ENCODE results near the gene SFRP2.

Gene SFRP2

GRCh38 chr4:153777421-153777820, 11.5 kb downstream of the SFRP2 start:
- Histone ChIP-seq H3K9me3 (ENCODE audit: control insufficient read depth, low read length) (no peaks in the 10 kb centered on the region), H3K36me3 (ENCODE audit: control insufficient read depth, insufficient read depth, low read length) (no peaks in the 10 kb centered on the region), H3K4me3 (ENCODE audit: insufficient read depth, low read depth, low read length, poor library complexity, severe bottlenecking) (no peak overlapping the region), H3K27ac (ENCODE audit: insufficient read depth, low read length, poor library complexity, severe bottlenecking) (no peak overlapping the region), H3K4me1 (ENCODE audit: control insufficient read depth, insufficient read depth, low read length, poor library complexity, severe bottlenecking) (no peaks in the 10 kb centered on the region), H3K27me3 (replicated peaks; ENCODE audit: control insufficient read depth, insufficient read depth, low read length, poor library complexity, severe bottlenecking) (no peaks in the 10 kb centered on the region)
- no peak for DNase-seq

GRCh38 chr4:153776601-153777000, 12.3 kb downstream of the SFRP2 start:
- H3K27ac ChIP-seq (ENCODE audit: insufficient read depth, low read length, poor library complexity, severe bottlenecking), result no peak overlapping the region
- no peak for DNase-seq
- no peaks in the 10 kb centered on the region for H3K4me1 ChIP-seq (ENCODE audit: control insufficient read depth, insufficient read depth, low read length, poor library complexity, severe bottlenecking)
- H3K27me3 ChIP-seq (replicated peaks; ENCODE audit: control insufficient read depth, insufficient read depth, low read length, poor library complexity, severe bottlenecking), result no peaks in the 10 kb centered on the region
- H3K9me3 ChIP-seq (ENCODE audit: control insufficient read depth, low read length), result no peaks in the 10 kb centered on the region
- no peaks in the 10 kb centered on the region for H3K36me3 ChIP-seq (ENCODE audit: control insufficient read depth, insufficient read depth, low read length)
- H3K4me3 ChIP-seq (ENCODE audit: insufficient read depth, low read depth, low read length, poor library complexity, severe bottlenecking), result no peak overlapping the region

DNA sequence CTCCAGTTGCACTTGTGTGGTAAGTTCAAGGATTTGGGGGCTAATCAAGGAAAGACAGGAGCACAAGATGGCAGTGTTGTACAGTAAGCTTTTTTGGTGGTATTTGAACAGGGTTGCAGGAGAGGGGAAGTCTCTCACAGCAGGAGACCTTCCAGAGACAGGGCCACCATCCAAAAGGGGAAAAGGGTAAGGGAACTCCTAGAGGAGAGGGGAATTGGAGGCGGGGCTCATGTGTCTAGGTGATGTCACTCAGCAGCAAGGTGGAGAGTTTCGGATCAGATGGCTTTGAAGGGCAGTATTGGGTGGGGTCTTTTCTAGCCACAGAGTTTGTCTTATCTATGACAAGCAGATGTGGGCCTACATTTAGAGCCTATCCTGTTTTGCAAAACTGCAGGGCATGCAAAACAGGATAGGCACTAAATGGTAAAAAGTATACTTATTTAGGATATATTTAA, 15.6 kb downstream of the SFRP2 start:
- DNase-seq, result no peak
- H3K27me3 ChIP-seq (replicated peaks; ENCODE audit: control insufficient read depth, insufficient read depth, low read length, poor library complexity, severe bottlenecking), result no peaks in the 10 kb centered on the region
- H3K27ac ChIP-seq (ENCODE audit: insufficient read depth, low read length, poor library complexity, severe bottlenecking), result no peak overlapping the region
- H3K4me1 ChIP-seq (ENCODE audit: control insufficient read depth, insufficient read depth, low read length, poor library complexity, severe bottlenecking), result no peaks in the 10 kb centered on the region
- no peak overlapping the region for H3K4me3 ChIP-seq (ENCODE audit: insufficient read depth, low read depth, low read length, poor library complexity, severe bottlenecking)
- H3K9me3 ChIP-seq (ENCODE audit: control insufficient read depth, low read length), result no peaks in the 10 kb centered on the region
- H3K36me3 ChIP-seq (ENCODE audit: control insufficient read depth, insufficient read depth, low read length), result no peaks in the 10 kb centered on the region

DNA sequence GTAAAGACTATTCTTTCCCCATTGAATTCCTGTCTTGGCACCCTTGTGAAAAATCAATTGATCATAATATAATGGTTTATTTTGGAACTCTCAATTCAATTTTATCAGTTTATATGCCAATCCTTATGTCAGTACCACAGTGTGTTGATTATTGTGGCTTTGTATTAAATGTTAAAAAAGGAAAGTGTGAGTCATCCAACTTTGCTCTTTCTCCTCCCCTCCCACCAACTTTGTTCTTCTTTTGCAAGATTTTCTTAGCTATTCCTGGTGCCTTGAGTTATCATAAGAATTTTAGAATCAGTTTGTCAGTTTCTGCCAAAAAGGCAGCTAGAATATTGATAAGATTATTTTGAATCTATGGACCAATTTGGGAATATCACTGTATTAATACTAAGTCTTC, 17.8 kb downstream of the SFRP2 start:
- DNase-seq, result no peak
- no peak overlapping the region for H3K27ac ChIP-seq (ENCODE audit: insufficient read depth, low read length, poor library complexity, severe bottlenecking)
- no peaks in the 10 kb centered on the region for H3K36me3 ChIP-seq (ENCODE audit: control insufficient read depth, insufficient read depth, low read length)
- no peaks in the 10 kb centered on the region for H3K4me1 ChIP-seq (ENCODE audit: control insufficient read depth, insufficient read depth, low read length, poor library complexity, severe bottlenecking)
- H3K4me3 ChIP-seq (ENCODE audit: insufficient read depth, low read depth, low read length, poor library complexity, severe bottlenecking), result no peak overlapping the region
- H3K27me3 ChIP-seq (replicated peaks; ENCODE audit: control insufficient read depth, insufficient read depth, low read length, poor library complexity, severe bottlenecking), result no peaks in the 10 kb centered on the region
- H3K9me3 ChIP-seq (ENCODE audit: control insufficient read depth, low read length), result no peaks in the 10 kb centered on the region

GRCh38 chr4:153766758-153767157, 22.1 kb downstream of the SFRP2 start:
- no peaks in the 10 kb centered on the region for H3K27me3 ChIP-seq (replicated peaks; ENCODE audit: control insufficient read depth, insufficient read depth, low read length, poor library complexity, severe bottlenecking)
- no peak overlapping the region for H3K27ac ChIP-seq (ENCODE audit: insufficient read depth, low read length, poor library complexity, severe bottlenecking)
- H3K4me1 ChIP-seq (ENCODE audit: control insufficient read depth, insufficient read depth, low read length, poor library complexity, severe bottlenecking), result no peaks in the 10 kb centered on the region
- no peak overlapping the region for H3K4me3 ChIP-seq (ENCODE audit: insufficient read depth, low read depth, low read length, poor library complexity, severe bottlenecking)
- no peak for DNase-seq
- no peaks in the 10 kb centered on the region for H3K36me3 ChIP-seq (ENCODE audit: control insufficient read depth, insufficient read depth, low read length)
- H3K9me3 ChIP-seq (ENCODE audit: control insufficient read depth, low read length), result no peaks in the 10 kb centered on the region

GRCh38 chr4:153765894-153766293, 23.0 kb downstream of the SFRP2 start:
- no peak for DNase-seq
- Histone ChIP-seq H3K9me3 (ENCODE audit: control insufficient read depth, low read length) (no peaks in the 10 kb centered on the region), H3K27me3 (replicated peaks; ENCODE audit: control insufficient read depth, insufficient read depth, low read length, poor library complexity, severe bottlenecking) (no peaks in the 10 kb centered on the region), H3K4me3 (ENCODE audit: insufficient read depth, low read depth, low read length, poor library complexity, severe bottlenecking) (no peak overlapping the region), H3K27ac (ENCODE audit: insufficient read depth, low read length, poor library complexity, severe bottlenecking) (no peak overlapping the region), H3K4me1 (ENCODE audit: control insufficient read depth, insufficient read depth, low read length, poor library complexity, severe bottlenecking) (no peaks in the 10 kb centered on the region), H3K36me3 (ENCODE audit: control insufficient read depth, insufficient read depth, low read length) (no peaks in the 10 kb centered on the region)

DNA sequence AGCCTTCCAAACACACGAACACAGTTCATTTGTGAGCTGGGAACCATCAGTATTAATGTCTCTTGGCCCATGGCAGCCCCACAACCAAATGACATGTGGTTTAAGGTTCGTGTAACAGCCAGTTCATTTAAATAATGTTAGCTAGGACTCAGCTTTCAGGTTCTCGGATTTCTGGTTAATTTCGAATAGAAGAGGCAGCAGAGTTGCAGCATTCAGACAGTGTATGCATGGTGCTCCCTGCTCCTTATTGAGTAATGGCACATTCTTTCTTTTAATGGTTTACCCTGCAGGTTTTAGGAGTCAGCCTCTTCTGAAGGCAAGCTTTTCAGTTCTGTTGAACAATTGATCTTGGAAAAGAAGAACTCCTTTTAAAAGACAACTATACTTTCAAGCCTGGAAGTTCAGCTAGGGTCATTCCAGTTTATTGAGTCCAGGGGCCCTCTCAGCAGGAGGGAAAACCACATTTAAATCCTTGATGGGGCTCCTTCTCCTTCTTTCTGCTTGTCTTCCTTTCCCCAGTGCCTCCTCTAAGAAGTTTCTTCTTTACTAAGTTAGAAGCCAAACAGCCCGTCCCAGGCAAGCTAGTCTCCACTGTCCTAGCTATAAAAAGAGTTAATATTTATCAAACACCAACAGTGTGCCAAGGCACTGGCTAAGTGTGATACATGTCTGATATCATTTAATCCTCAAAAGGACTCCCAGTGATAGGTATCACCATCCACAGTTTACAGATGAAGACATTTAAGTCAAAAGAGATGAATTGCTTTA, 24.1 kb downstream of the SFRP2 start:
- no peaks in the 10 kb centered on the region for H3K36me3 ChIP-seq (ENCODE audit: control insufficient read depth, insufficient read depth, low read length)
- H3K27ac ChIP-seq (ENCODE audit: insufficient read depth, low read length, poor library complexity, severe bottlenecking), result no peak overlapping the region
- no peaks in the 10 kb centered on the region for H3K9me3 ChIP-seq (ENCODE audit: control insufficient read depth, low read length)
- H3K27me3 ChIP-seq (replicated peaks; ENCODE audit: control insufficient read depth, insufficient read depth, low read length, poor library complexity, severe bottlenecking), result no peaks in the 10 kb centered on the region
- no peak overlapping the region for H3K4me3 ChIP-seq (ENCODE audit: insufficient read depth, low read depth, low read length, poor library complexity, severe bottlenecking)
- no peak for DNase-seq
- peaks cover 3% of the 10 kb centered on the region for H3K4me1 ChIP-seq (ENCODE audit: control insufficient read depth, insufficient read depth, low read length, poor library complexity, severe bottlenecking)

DNA sequence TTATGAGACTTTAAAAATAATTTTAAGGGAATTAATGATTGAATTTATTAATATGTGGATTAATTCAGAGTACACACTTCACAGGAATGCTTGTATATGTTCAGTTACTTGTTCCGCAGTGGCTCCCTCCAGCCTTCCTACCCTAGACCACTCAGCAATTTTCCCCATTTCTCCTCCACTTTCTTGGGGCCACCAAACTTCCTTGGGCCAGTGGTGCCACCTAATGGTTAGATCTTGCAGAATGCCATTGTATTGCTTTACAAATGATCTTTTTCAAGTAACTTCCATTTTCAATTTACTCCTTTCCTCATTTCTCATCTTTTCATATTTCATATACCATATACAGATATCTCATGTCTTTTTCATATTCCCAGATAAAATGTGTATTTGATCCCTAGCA, 25.5 kb downstream of the SFRP2 start:
- Histone ChIP-seq H3K27ac (ENCODE audit: insufficient read depth, low read length, poor library complexity, severe bottlenecking) (no peak overlapping the region), H3K36me3 (ENCODE audit: control insufficient read depth, insufficient read depth, low read length) (no peaks in the 10 kb centered on the region), H3K4me3 (ENCODE audit: insufficient read depth, low read depth, low read length, poor library complexity, severe bottlenecking) (no peak overlapping the region), H3K9me3 (ENCODE audit: control insufficient read depth, low read length) (no peaks in the 10 kb centered on the region), H3K4me1 (ENCODE audit: control insufficient read depth, insufficient read depth, low read length, poor library complexity, severe bottlenecking) (peaks cover 3% of the 10 kb centered on the region), H3K27me3 (replicated peaks; ENCODE audit: control insufficient read depth, insufficient read depth, low read length, poor library complexity, severe bottlenecking) (no peaks in the 10 kb centered on the region)
- DNase-seq, result no peak

DNA sequence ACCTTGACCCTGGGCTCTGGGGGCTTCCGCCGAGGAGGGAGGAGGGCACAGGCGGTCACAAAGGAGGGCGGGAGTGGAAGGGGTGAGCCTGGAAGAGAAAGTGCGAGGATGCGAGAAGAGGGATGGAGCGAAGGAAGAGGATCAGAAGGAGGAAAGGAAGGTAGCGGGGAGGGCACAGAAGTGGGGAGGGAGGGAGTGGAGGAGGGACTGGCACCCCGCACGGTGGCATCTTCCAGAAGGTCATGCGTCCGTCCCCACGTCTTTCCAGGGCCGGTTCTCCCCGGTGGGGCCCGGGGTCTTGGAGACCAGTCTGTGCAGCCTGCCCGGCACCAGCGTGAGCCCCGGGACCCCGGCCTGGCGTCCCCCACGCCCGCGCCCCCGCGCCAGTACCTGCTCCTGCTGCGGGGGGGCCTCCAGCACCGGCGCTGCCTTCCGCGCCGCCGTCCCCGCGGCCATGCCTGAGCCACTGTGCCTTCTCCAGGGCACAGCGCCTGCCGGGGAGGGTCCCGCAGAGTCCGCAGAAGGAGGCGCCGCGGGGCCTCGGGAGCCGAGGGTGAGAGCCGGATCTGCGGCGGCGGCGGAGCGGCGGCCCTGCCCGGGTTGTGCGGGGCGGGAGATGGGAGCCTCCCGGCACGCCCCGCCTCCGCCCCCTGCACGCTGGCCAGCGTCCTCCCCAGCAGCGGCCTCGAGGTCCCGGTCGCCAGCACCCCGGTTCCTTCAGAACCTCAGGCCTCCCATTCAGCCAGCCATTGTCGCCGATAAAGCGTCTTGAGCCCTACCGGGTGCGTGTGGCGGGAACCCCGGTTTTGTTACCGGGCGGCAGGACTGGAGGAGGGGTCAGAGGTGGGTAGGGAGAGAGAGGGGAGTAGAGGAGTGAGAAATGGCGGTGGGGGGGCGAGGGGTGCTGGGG, 29.2 kb downstream of the SFRP2 start, which contains the start of gene RNF175:
Gene RNF175, minus strand, starts transcription at position 618 of the 910 bp plus-strand sequence. Its CDS starts 162 bp downstream, at position 456.
- H3K9me3 ChIP-seq (ENCODE audit: control insufficient read depth, low read length), result no peaks in the 10 kb centered on the region
- no peak for DNase-seq
- peak within 1 kb of the TSS; percentile 46 for H3K4me3 ChIP-seq (ENCODE audit: insufficient read depth, low read depth, low read length, poor library complexity, severe bottlenecking)
- H3K4me1 ChIP-seq (ENCODE audit: control insufficient read depth, insufficient read depth, low read length, poor library complexity, severe bottlenecking), result peaks cover 3% of the 10 kb centered on the region
- no peak within 1 kb of the TSS for H3K27ac ChIP-seq (ENCODE audit: insufficient read depth, low read length, poor library complexity, severe bottlenecking)
- H3K36me3 ChIP-seq (ENCODE audit: control insufficient read depth, insufficient read depth, low read length), result no peaks in the 10 kb centered on the region
- H3K27me3 ChIP-seq (replicated peaks; ENCODE audit: control insufficient read depth, insufficient read depth, low read length, poor library complexity, severe bottlenecking), result no peaks in the 10 kb centered on the region

All from effector memory CD4-positive, alpha-beta T cell (primary cell).